Suprapubic skin (tissue), 4 donors: ENCODE measurements around the gene GPATCH3. TPM values are rescaled to one million over a fixed set of nuclear protein-coding genes. Genes with fewer than 3 reads are reported as not detected.

Experiments used
- DNase-seq, 2 donors: peaks; one replicate each; pipeline ENCODE4 v3.0.0-alpha.2; 2019; ENCODE audit warnings: low spot score in 2 of 2
- H3K27ac ChIP-seq: fragments of 200-600 bp; sonication (generic); one replicate; pipeline ENCODE4 v1.5.1; 2019
- H3K27me3 ChIP-seq: fragments of 200-600 bp; sonication (generic); one replicate; pipeline ENCODE4 v1.5.1; 2019
- H3K36me3 ChIP-seq: fragments of 200-600 bp; sonication (generic); one replicate; pipeline ENCODE4 v1.5.1; 2019
- H3K4me1 ChIP-seq: fragments of 200-600 bp; sonication (generic); one replicate; pipeline ENCODE4 v1.5.1; 2019
- H3K4me3 ChIP-seq: fragments of 200-600 bp; sonication (generic); one replicate; pipeline ENCODE4 v1.5.1; 2019; ENCODE audit warnings: mild to moderate bottlenecking
- H3K9me3 ChIP-seq: fragments of 200-600 bp; sonication (generic); one replicate; pipeline ENCODE4 v1.5.1; 2019
- EP300 ChIP-seq: sonication (generic); formaldehyde crosslinking; IDR thresholded peaks from one replicate; pipeline ENCODE4 v1.6.1; 2017; ENCODE audit warnings: antibody characterized with exemption
- POLR2A ChIP-seq, 2 donors: fragments of 450-650 bp; IDR thresholded peaks; one replicate each; pipeline ENCODE4 v1.6.1; 2017; ENCODE audit warnings: antibody characterized with exemption in 2 of 2, mild to moderate bottlenecking in 2 of 2, moderate library complexity in 2 of 2
- POLR2AphosphoS5 ChIP-seq, 3 donors: sonication (generic); formaldehyde crosslinking; IDR thresholded peaks; one replicate each; pipeline ENCODE4 v1.6.1; 2017; ENCODE audit warnings: antibody characterized with exemption in 3 of 3
- WGBS: methylation state at CpG from one replicate; pipeline ENCODE4 v1.1.5; 2018; 5-methylcytosine and 5-hydroxymethylcytosine counted together
- total RNA-seq, 4 donors: library from RNA; depleted of rRNA; stranded (reverse); fragments of >200 nt; gene quantifications; one replicate each; pipeline ENCODE4 v1.1.0, GENCODE V29; 2016
- TF ChIP-seq, protein P1 (sequence below), 2 donors: fragments of 200-600 bp in 1 of 2; fragments of 450-650 bp in 1 of 2; sonication (generic) in 1 of 2; IDR thresholded peaks; one replicate each; pipeline ENCODE4 v1.5.1; 2016 to 2019; ENCODE audit warnings: antibody characterized with exemption in 2 of 2, mild to moderate bottlenecking in 1 of 2, moderate library complexity in 1 of 2

Gene GPATCH3
- total RNA-seq, 4 donors from 2014 or later: 14.1 to 20.5 (median 15.8) TPM

GRCh38 chr1:26938004-26938658, 37.9 kb upstream of the GPATCH3 start:
- WGBS: 88% methylated on average over 4 of the region's 4 CpGs
- H3K27me3 ChIP-seq: no peaks in the 10 kb centered on the region
- no peak for DNase-seq
- H3K4me3 ChIP-seq: no peak overlapping the region
- H3K36me3 ChIP-seq: peaks cover 50% of the 10 kb centered on the region
- H3K27ac ChIP-seq: no peak overlapping the region
- no peaks in the 10 kb centered on the region for H3K9me3 ChIP-seq
- TF ChIP-seq EP300 (no peak), POLR2AphosphoS5 (IDR thresholded peaks at IDR 0.05) (no peak), POLR2A (IDR thresholded peaks at IDR 0.05) (no peak)
- TF ChIP-seq, protein P1, sequence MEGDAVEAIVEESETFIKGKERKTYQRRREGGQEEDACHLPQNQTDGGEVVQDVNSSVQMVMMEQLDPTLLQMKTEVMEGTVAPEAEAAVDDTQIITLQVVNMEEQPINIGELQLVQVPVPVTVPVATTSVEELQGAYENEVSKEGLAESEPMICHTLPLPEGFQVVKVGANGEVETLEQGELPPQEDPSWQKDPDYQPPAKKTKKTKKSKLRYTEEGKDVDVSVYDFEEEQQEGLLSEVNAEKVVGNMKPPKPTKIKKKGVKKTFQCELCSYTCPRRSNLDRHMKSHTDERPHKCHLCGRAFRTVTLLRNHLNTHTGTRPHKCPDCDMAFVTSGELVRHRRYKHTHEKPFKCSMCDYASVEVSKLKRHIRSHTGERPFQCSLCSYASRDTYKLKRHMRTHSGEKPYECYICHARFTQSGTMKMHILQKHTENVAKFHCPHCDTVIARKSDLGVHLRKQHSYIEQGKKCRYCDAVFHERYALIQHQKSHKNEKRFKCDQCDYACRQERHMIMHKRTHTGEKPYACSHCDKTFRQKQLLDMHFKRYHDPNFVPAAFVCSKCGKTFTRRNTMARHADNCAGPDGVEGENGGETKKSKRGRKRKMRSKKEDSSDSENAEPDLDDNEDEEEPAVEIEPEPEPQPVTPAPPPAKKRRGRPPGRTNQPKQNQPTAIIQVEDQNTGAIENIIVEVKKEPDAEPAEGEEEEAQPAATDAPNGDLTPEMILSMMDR (IDR thresholded peaks at IDR 0.05): no peak
- no peaks in the 10 kb centered on the region for H3K4me1 ChIP-seq

DNA sequence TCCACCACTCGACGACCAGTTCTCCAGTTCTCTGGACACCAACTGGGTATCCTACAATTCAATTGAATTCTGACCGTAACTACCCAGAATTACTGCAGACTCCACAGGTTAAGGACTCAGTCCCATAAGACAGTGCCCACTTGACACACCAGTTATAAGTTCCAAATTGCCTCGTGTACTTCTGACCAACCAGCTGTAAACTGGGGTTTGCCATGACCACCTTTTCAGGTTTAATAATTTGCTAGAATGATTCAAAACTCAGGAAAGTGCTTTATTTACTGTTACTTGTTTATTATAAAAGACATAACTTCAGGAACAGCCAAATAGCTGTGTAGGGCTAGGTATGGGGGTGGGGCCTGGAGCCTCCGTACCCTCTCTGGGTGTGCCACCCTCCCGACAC, 36.6 kb upstream of the GPATCH3 start:
- H3K9me3 ChIP-seq: no peaks in the 10 kb centered on the region
- DNase-seq: no peak
- peaks cover 49% of the 10 kb centered on the region for H3K36me3 ChIP-seq
- TF ChIP-seq POLR2A (IDR thresholded peaks at IDR 0.05): no peak
- no peak for TF ChIP-seq EP300
- TF ChIP-seq, protein P1 (IDR thresholded peaks at IDR 0.05): no peak
- TF ChIP-seq POLR2AphosphoS5 (IDR thresholded peaks at IDR 0.05): no peak
- H3K4me1 ChIP-seq: no peaks in the 10 kb centered on the region
- no peaks in the 10 kb centered on the region for H3K27me3 ChIP-seq
- WGBS: 85% methylated on average over 6 of the region's 6 CpGs
- no peak overlapping the region for H3K27ac ChIP-seq
- H3K4me3 ChIP-seq: no peak overlapping the region

DNA sequence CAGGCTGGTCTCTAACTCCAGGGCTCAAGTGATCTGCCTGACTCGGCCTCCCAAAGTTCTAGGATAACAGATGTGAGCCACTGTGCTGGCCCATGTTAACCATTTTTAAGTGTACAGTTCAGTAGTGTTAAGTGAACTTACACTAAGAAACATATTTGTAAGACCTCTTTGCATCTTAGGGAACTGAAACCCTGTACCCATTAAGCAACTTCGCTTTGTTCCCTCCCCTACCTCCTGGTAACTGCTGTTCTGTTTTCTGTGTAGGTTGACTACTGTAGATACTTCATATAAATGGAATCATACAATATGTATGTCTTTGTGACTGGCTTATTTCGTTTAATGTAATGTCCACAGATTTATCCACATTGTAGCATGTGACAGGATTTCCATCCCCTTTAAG, 32.3 kb upstream of the GPATCH3 start:
- no peaks in the 10 kb centered on the region for H3K27me3 ChIP-seq
- no peak for TF ChIP-seq POLR2A (IDR thresholded peaks at IDR 0.05)
- no peak for TF ChIP-seq POLR2AphosphoS5 (IDR thresholded peaks at IDR 0.05)
- TF ChIP-seq, protein P1 (IDR thresholded peaks at IDR 0.05): no peak
- TF ChIP-seq EP300: no peak
- peaks cover 68% of the 10 kb centered on the region for H3K36me3 ChIP-seq
- DNase-seq: no peak
- 89% methylated on average over 3 of the region's 3 CpGs for WGBS
- no peak overlapping the region for H3K4me3 ChIP-seq
- no peaks in the 10 kb centered on the region for H3K4me1 ChIP-seq
- no peak overlapping the region for H3K27ac ChIP-seq
- no peaks in the 10 kb centered on the region for H3K9me3 ChIP-seq

DNA sequence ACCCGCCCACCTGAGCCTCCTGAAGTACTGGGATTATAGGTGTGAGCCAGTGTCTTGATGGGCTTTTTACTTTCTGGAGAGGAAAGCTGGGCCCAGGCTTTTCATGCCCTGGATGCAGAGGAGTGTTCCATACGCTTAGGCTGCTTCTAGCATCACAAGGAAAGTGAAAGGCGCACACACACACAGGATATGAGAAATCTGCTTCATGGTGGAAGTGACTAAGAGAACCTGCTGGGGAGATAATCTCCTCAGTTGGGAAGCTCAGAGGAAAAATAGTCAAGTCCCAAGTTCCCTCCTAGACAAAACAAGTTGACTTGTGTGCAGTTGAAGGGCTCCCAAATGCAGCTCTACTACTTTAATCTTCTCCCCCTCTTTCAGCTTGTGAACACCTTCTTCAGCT, 23.4 kb upstream of the GPATCH3 start:
- no peaks in the 10 kb centered on the region for H3K27me3 ChIP-seq
- DNase-seq: no peak
- 100% methylated on average over 3 of the region's 3 CpGs for WGBS
- H3K9me3 ChIP-seq: no peaks in the 10 kb centered on the region
- no peak overlapping the region for H3K27ac ChIP-seq
- H3K4me1 ChIP-seq: peaks cover 25% of the 10 kb centered on the region
- TF ChIP-seq EP300 (no peak), POLR2A (IDR thresholded peaks at IDR 0.05) (no peak), POLR2AphosphoS5 (IDR thresholded peaks at IDR 0.05) (no peak)
- TF ChIP-seq, protein P1 (IDR thresholded peaks at IDR 0.05): no peak
- H3K36me3 ChIP-seq: peaks cover 49% of the 10 kb centered on the region
- H3K4me3 ChIP-seq: no peak overlapping the region

- H3K4me1 ChIP-seq: peaks cover 25% of the 10 kb centered on the region
- TF ChIP-seq, protein P1 (IDR thresholded peaks at IDR 0.05): no peak
- TF ChIP-seq POLR2AphosphoS5 (IDR thresholded peaks at IDR 0.05) (no peak), EP300 (no peak), POLR2A (IDR thresholded peaks at IDR 0.05) (no peak)
- peaks cover 42% of the 10 kb centered on the region for H3K36me3 ChIP-seq
- H3K4me3 ChIP-seq: peak overlapping the region; percentile 96
- no peaks in the 10 kb centered on the region for H3K27me3 ChIP-seq
- no peak overlapping the region for H3K27ac ChIP-seq
- no peak for DNase-seq
- no peaks in the 10 kb centered on the region for H3K9me3 ChIP-seq
- 90% methylated on average over 3 of the region's 3 CpGs for WGBS
Observed at GRCh38 chr1:26922901-26923300, 22.6 kb upstream of the GPATCH3 start.
